Mesenchymal stem cell (in vitro differentiated cells and primary cell): ENCODE results near the gene SRRM4.

Source experiments
- DNase-seq: peaks from one replicate; pipeline ENCODE4 v3.0.0-alpha.2; 2013
- H2AFZ ChIP-seq: one replicate; pipeline ENCODE4 v1.6.1; 2013; ENCODE audit warnings: low read depth, mild to moderate bottlenecking, control low read depth, inconsistent platforms, low read length, moderate library complexity
- H2AK5ac ChIP-seq: 2 replicates; pipeline ENCODE4 v1.6.1; 2013; ENCODE audit warnings: low read length, moderate library complexity, mild to moderate bottlenecking, inconsistent platforms; ENCODE audit not compliant: severe bottlenecking
- H2BK120ac ChIP-seq: one replicate; pipeline ENCODE4 v1.6.1; 2013; ENCODE audit warnings: low read depth, mild to moderate bottlenecking, inconsistent platforms, low read length, moderate library complexity
- H2BK12ac ChIP-seq, 2 experiments: one replicate each; pipeline ENCODE4 v1.6.1; 2013; ENCODE audit warnings: inconsistent platforms in 2 of 2, low read length in 2 of 2, mild to moderate bottlenecking in 2 of 2, moderate library complexity in 2 of 2, control low read depth in 1 of 2
- H2BK15ac ChIP-seq: one replicate; pipeline ENCODE4 v1.6.1; 2013; ENCODE audit warnings: mild to moderate bottlenecking, low read depth, inconsistent platforms; ENCODE audit not compliant: poor library complexity, severe bottlenecking
- H2BK5ac ChIP-seq: 2 replicates; pipeline ENCODE4 v1.6.1; 2013; ENCODE audit warnings: low read depth, mild to moderate bottlenecking, low read length, control low read depth, inconsistent platforms; ENCODE audit not compliant: poor library complexity, severe bottlenecking
- H3K14ac ChIP-seq, 2 experiments: one replicate each; pipeline ENCODE4 v1.6.1; 2013; ENCODE audit warnings: inconsistent platforms in 2 of 2, low read length in 2 of 2, control low read depth in 1 of 2, mild to moderate bottlenecking in 1 of 2, moderate library complexity in 1 of 2
- H3K18ac ChIP-seq, 2 experiments: one replicate each; pipeline ENCODE4 v1.6.1; 2013; ENCODE audit warnings: inconsistent platforms in 2 of 2, low read length in 2 of 2, control low read depth in 1 of 2, low read depth in 1 of 2, mild to moderate bottlenecking in 1 of 2
- H3K23ac ChIP-seq, 2 experiments: one replicate each; pipeline ENCODE4 v1.6.1; 2013; ENCODE audit warnings: inconsistent platforms in 2 of 2, low read length in 2 of 2, mild to moderate bottlenecking in 2 of 2, moderate library complexity in 2 of 2, control low read depth in 1 of 2
- H3K27ac ChIP-seq: 2 replicates; pipeline ENCODE4 v1.5.1; 2013; ENCODE audit warnings: mild to moderate bottlenecking, moderate library complexity, low read length, control low read depth, inconsistent platforms; ENCODE audit not compliant: poor library complexity, severe bottlenecking
- H3K27me3 ChIP-seq, 2 experiments: 2 replicates each; pipeline versions ENCODE4 v1.6.1 to v1.7.0; 2013; ENCODE audit warnings: low read length in 2 of 2, mild to moderate bottlenecking in 2 of 2, moderate library complexity in 2 of 2, control low read depth in 1 of 2, inconsistent platforms in 1 of 2; ENCODE audit not compliant: control insufficient read depth in 1 of 2, insufficient read depth in 1 of 2
- H3K36me3 ChIP-seq, 2 experiments: 2 replicates each; pipeline versions ENCODE4 v1.6.1 to v1.7.0; 2013; ENCODE audit warnings: low read length in 2 of 2, control low read depth in 1 of 2, inconsistent platforms in 1 of 2, low read depth in 1 of 2, mild to moderate bottlenecking in 1 of 2; ENCODE audit not compliant: insufficient read depth in 2 of 2, control insufficient read depth in 1 of 2
- H3K4ac ChIP-seq, 2 experiments: one replicate each; pipeline ENCODE4 v1.6.1; 2013; ENCODE audit warnings: inconsistent platforms in 2 of 2, low read length in 2 of 2, mild to moderate bottlenecking in 2 of 2, moderate library complexity in 2 of 2, control low read depth in 1 of 2, low read depth in 1 of 2
- H3K4me1 ChIP-seq: 2 replicates; pipeline ENCODE4 v1.6.1; 2013; ENCODE audit warnings: low read depth, low read length, control low read depth; ENCODE audit not compliant: control insufficient read depth, insufficient read depth
- H3K4me2 ChIP-seq: 2 replicates; pipeline ENCODE4 v1.6.1; 2013; ENCODE audit warnings: low read length, mild to moderate bottlenecking, inconsistent platforms; ENCODE audit not compliant: poor library complexity, severe bottlenecking
- H3K4me3 ChIP-seq, 2 experiments: 2 replicates each; pipeline versions ENCODE4 v1.5.1 to v1.7.0; 2013; ENCODE audit warnings: low read length in 2 of 2, mild to moderate bottlenecking in 2 of 2, control low read depth in 1 of 2, low read depth in 1 of 2; ENCODE audit not compliant: insufficient read depth in 1 of 2
- H3K79me1 ChIP-seq: replicated peaks from 2 replicates; pipeline ENCODE4 v1.6.1; 2013; ENCODE audit warnings: mild to moderate bottlenecking, control low read depth, low read length, inconsistent platforms; ENCODE audit not compliant: poor library complexity, severe bottlenecking
- H3K9ac ChIP-seq: 2 replicates; pipeline ENCODE4 v1.7.0; 2013; ENCODE audit warnings: mild to moderate bottlenecking, low read length, moderate library complexity
- H3K9me3 ChIP-seq: 2 replicates; pipeline ENCODE4 v1.7.0; 2013; ENCODE audit warnings: mild to moderate bottlenecking, low read length; ENCODE audit not compliant: control insufficient read depth
- H4K8ac ChIP-seq: one replicate; pipeline ENCODE4 v1.6.1; 2013; ENCODE audit warnings: inconsistent platforms, mild to moderate bottlenecking, low read length, moderate library complexity
- H4K91ac ChIP-seq: one replicate; pipeline ENCODE4 v1.6.1; 2013; ENCODE audit warnings: mild to moderate bottlenecking, low read length, inconsistent platforms
- WGBS: methylation state at CpG from one replicate; pipeline ENCODE4 v1.1.7; 2013; ENCODE audit warnings: mixed read lengths; 5-methylcytosine and 5-hydroxymethylcytosine counted together

Gene SRRM4

GRCh38 chr12:118972982-118973381 lies 8.4 kb upstream of the SRRM4 start:
- Histone ChIP-seq H3K4me3 (no peak overlapping the region), H3K18ac (no peak overlapping the region), H3K14ac (no peak overlapping the region), H3K4me1 (no peaks in the 10 kb centered on the region), H2AK5ac (no peak overlapping the region), H2BK120ac (no peak overlapping the region), H3K36me3 (no peaks in the 10 kb centered on the region), H2AFZ (no peak overlapping the region), H2BK15ac (no peak overlapping the region), H3K23ac (no peak overlapping the region), H4K91ac (no peak overlapping the region), H3K79me1 (no peaks in the 10 kb centered on the region), H2BK5ac (no peak overlapping the region), H4K8ac (no peak overlapping the region), H3K9ac (no peak overlapping the region), H2BK12ac (no peak overlapping the region), H3K4ac (no peak overlapping the region), H3K27me3 (no peaks in the 10 kb centered on the region), H3K4me2 (no peak overlapping the region), H3K9me3 (no peaks in the 10 kb centered on the region), H3K27ac (no peak overlapping the region)
- WGBS = 42% methylated on average over 2 of the region's 2 CpGs
- no peak for DNase-seq

- H3K79me1 ChIP-seq = no peaks in the 10 kb centered on the region
- H3K23ac ChIP-seq = no peak overlapping the region
- H4K91ac ChIP-seq = no peak overlapping the region
- no peak overlapping the region for H3K9ac ChIP-seq
- no peaks in the 10 kb centered on the region for H3K9me3 ChIP-seq
- H4K8ac ChIP-seq = no peak overlapping the region
- peak; percentile 31 for DNase-seq
- H2BK120ac ChIP-seq = no peak overlapping the region
- no peak overlapping the region for H2BK12ac ChIP-seq
- H2BK5ac ChIP-seq = no peak overlapping the region
- peaks cover 26 to 35% of the 10 kb centered on the region in 2 experiments for H3K27me3 ChIP-seq
- WGBS = 4% methylated on average over 16 of the region's 17 CpGs
- H3K27ac ChIP-seq = no peak overlapping the region
- H3K4me2 ChIP-seq = no peak overlapping the region
- H3K4ac ChIP-seq = no peak overlapping the region
- H3K4me1 ChIP-seq = peaks cover 4% of the 10 kb centered on the region
- no peaks in the 10 kb centered on the region for H3K36me3 ChIP-seq
- H2BK15ac ChIP-seq = no peak overlapping the region
- H3K18ac ChIP-seq = no peak overlapping the region
- H3K4me3 ChIP-seq = no peak overlapping the region
- no peak overlapping the region for H2AK5ac ChIP-seq
- no peak overlapping the region for H3K14ac ChIP-seq
- H2AFZ ChIP-seq = no peak overlapping the region
These were observed 1.5 kb upstream of the SRRM4 start for GRCh38 chr12:118979763-118980406.

GRCh38 chr12:118980407-118981014 lies 830 bp upstream of the SRRM4 start:
- H3K79me1 ChIP-seq = no peaks in the 10 kb centered on the region
- H2AK5ac ChIP-seq = no peak overlapping the region
- H3K18ac ChIP-seq = no peak overlapping the region
- H3K23ac ChIP-seq = no peak overlapping the region
- H3K9ac ChIP-seq = no peak overlapping the region
- H3K4me1 ChIP-seq = peaks cover 4% of the 10 kb centered on the region
- H3K4ac ChIP-seq = no peak overlapping the region
- no peak overlapping the region for H4K91ac ChIP-seq
- no peak overlapping the region for H3K14ac ChIP-seq
- H2BK12ac ChIP-seq = no peak overlapping the region
- H3K36me3 ChIP-seq = no peaks in the 10 kb centered on the region
- WGBS = 0% methylated on average over 16 of the region's 29 CpGs
- H2BK5ac ChIP-seq = no peak overlapping the region
- DNase-seq = no peak
- H3K4me3 ChIP-seq = no peak overlapping the region
- no peak overlapping the region for H2AFZ ChIP-seq
- H3K9me3 ChIP-seq = no peaks in the 10 kb centered on the region
- no peak overlapping the region for H3K27ac ChIP-seq
- H3K27me3 ChIP-seq = peaks cover 26 to 35% of the 10 kb centered on the region in 2 experiments
- no peak overlapping the region for H2BK15ac ChIP-seq
- no peak overlapping the region for H2BK120ac ChIP-seq
- H4K8ac ChIP-seq = no peak overlapping the region
- no peak overlapping the region for H3K4me2 ChIP-seq

- WGBS = 46% methylated on average over 5 of the region's 8 CpGs
- Histone ChIP-seq H2BK120ac (no peak overlapping the region), H3K4ac (no peak overlapping the region)
These were observed 961 bp downstream of the SRRM4 start for GRCh38 chr12:118982302-118982701.

More at GRCh38 chr12:118982302-118982701, 961 bp downstream of the SRRM4 start:
- Histone ChIP-seq H3K23ac (no peak overlapping the region), H3K4me3 (no peak overlapping the region), H2AFZ (no peak overlapping the region), H3K14ac (no peak overlapping the region), H4K91ac (no peak overlapping the region), H3K27me3 (peaks cover 26 to 35% of the 10 kb centered on the region in 2 experiments), H3K79me1 (no peaks in the 10 kb centered on the region), H3K4me2 (no peak overlapping the region), H3K4me1 (peaks cover 4% of the 10 kb centered on the region), H2BK12ac (no peak overlapping the region), H3K9ac (no peak overlapping the region), H3K27ac (no peak overlapping the region), H4K8ac (no peak overlapping the region), H2BK5ac (no peak overlapping the region), H3K36me3 (no peaks in the 10 kb centered on the region), H2AK5ac (no peak overlapping the region), H3K9me3 (no peaks in the 10 kb centered on the region), H2BK15ac (no peak overlapping the region), H3K18ac (no peak overlapping the region)
- no peak for DNase-seq
